Immature natural killer cell (primary cell): Measurements from ENCODE around the gene PACRG. TPM values are rescaled to one million over a fixed set of nuclear protein-coding genes. Genes with fewer than 3 reads are reported as not detected.
A peak's percentile ranks its signal among the peaks of the same experiment; 100 is the strongest.

ENCODE experiments used
- DNase-seq, 3 donors: peaks; one replicate each; pipeline ENCODE4 v3.0.0; 2022; ENCODE audit warnings: mixed read lengths in 1 of 3
- H3K27ac Mint-ChIP-seq, 6 donors: one replicate each; pipeline ENCODE4 v1.8.0; 2020; ENCODE audit warnings: mixed read lengths in 6 of 6, mild to moderate bottlenecking in 5 of 6, inconsistent platforms in 4 of 6, moderate library complexity in 3 of 6
- H3K27me3 Mint-ChIP-seq, 3 donors: one replicate each; pipeline ENCODE4 v1.8.0; 2020 to 2021; ENCODE audit warnings: low read depth in 3 of 3, mild to moderate bottlenecking in 3 of 3, mixed read lengths in 3 of 3, moderate library complexity in 3 of 3, inconsistent platforms in 1 of 3
- H3K36me3 Mint-ChIP-seq, 3 donors: one replicate each; pipeline ENCODE4 v1.8.0; 2020; ENCODE audit warnings: mixed read lengths in 3 of 3, inconsistent platforms in 2 of 3, mild to moderate bottlenecking in 2 of 3
- H3K4me1 Mint-ChIP-seq, 2 donors: one replicate each; pipeline ENCODE4 v1.8.0; 2020; ENCODE audit warnings: inconsistent platforms in 2 of 2, mild to moderate bottlenecking in 2 of 2, mixed read lengths in 2 of 2, moderate library complexity in 1 of 2
- H3K4me3 Mint-ChIP-seq, 5 donors: one replicate each; pipeline ENCODE4 v1.8.0; 2020; ENCODE audit warnings: mild to moderate bottlenecking in 5 of 5, mixed read lengths in 5 of 5, inconsistent platforms in 3 of 5, moderate library complexity in 3 of 5
- H3K9me3 Mint-ChIP-seq, 6 donors: one replicate each; pipeline ENCODE4 v1.8.0; 2020; ENCODE audit warnings: mild to moderate bottlenecking in 6 of 6, mixed read lengths in 6 of 6, inconsistent platforms in 4 of 6, moderate library complexity in 3 of 6
- polyA plus RNA-seq, 3 donors: library from polyadenylated mRNA; unstranded; fragments of 300-500 nt; fragmentation: Illumina TruSeq; gene quantifications; one replicate each; pipeline ENCODE4 v1.2.3, GENCODE V29; 2021

PACRG gene
- polyA plus RNA-seq, 3 donors from 2014 or later = not detected

DNA sequence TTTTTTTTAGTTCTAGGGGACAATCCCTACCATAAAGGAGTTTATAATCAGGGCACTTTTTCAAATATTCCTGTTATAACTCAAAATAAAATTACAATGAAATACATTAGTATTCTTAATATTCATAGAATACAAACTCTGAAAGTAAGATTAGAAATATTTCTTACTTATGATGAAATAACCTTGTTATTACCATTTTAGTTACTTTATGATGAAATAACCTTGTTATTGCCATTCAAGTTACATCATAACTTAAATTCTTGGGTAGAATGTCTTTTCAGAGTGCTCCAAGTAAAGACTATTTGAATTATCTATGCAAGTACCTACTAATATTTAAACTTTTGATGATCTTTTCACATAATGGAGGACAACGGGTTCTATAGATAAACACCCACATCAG, 43.2 kb downstream of the PACRG start:
- Mint-ChIP-seq H3K4me3 (no peak overlapping the region), H3K27me3 (peaks cover 0 to 4% (median 4%) of the 10 kb centered on the region in 3 donors)

DNA sequence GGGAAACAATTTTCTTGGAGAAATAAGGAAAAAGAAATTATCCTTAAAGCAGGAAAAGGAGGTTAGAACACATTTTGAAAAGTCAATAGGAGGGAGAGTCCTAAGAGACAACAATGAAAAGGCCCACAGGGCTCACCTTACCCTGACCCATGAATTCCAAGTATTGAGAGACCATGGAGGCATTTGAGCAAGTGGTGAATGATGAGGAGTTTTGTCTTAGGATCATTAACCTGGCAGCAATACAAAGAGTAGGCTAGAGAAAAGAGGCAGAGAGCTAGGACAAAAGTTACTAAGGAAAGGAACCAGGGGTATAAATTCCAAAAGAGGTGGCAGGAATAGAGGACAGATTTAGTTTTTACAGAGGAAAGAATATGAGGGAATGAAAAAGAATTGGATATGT, 44.7 kb downstream of the PACRG start:
- H3K9me3 Mint-ChIP-seq = peaks cover 0 to 2% (median 0%) of the 10 kb centered on the region in 6 donors

More for the DNA sequence above, 43.2 kb downstream of the PACRG start:
- Mint-ChIP-seq H3K4me1 (no peaks in the 10 kb centered on the region), H3K36me3 (no peaks in the 10 kb centered on the region), H3K27ac (no peak overlapping the region), H3K9me3 (peaks cover 0 to 2% (median 0%) of the 10 kb centered on the region in 6 donors)
- DNase-seq = no peak

DNA sequence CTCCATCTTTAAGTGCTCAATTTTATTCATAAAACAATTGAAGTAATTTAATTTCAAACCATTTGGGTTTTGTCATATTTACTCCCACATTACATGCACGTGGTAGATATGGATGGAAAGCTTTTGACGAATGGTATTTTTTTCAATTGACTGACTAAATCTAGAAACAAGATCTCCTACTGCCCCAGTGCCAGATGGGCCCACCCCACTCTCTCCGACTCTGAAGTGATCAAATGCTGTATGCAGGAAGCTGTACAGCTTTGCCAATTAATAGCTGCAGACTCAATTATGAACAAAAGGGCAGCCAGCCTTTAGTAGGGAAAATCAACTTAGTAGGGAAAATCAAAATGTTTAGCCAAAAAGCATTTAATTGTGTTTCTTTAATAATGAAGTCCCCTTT, 46.2 kb downstream of the PACRG start:
- DNase-seq = no peak
- Mint-ChIP-seq H3K27ac (no peak overlapping the region), H3K27me3 (peaks cover 2 to 4% (median 4%) of the 10 kb centered on the region in 3 donors), H3K36me3 (no peaks in the 10 kb centered on the region), H3K4me1 (no peaks in the 10 kb centered on the region), H3K4me3 (no peak overlapping the region), H3K9me3 (peaks cover 0 to 3% (median 2%) of the 10 kb centered on the region in 6 donors)

More for the DNA sequence above, 44.7 kb downstream of the PACRG start:
- Mint-ChIP-seq H3K27ac (no peak overlapping the region), H3K27me3 (peaks cover 0 to 6% (median 4%) of the 10 kb centered on the region in 3 donors), H3K4me3 (no peak overlapping the region), H3K4me1 (no peaks in the 10 kb centered on the region), H3K36me3 (no peaks in the 10 kb centered on the region)
- DNase-seq = no peak

DNA sequence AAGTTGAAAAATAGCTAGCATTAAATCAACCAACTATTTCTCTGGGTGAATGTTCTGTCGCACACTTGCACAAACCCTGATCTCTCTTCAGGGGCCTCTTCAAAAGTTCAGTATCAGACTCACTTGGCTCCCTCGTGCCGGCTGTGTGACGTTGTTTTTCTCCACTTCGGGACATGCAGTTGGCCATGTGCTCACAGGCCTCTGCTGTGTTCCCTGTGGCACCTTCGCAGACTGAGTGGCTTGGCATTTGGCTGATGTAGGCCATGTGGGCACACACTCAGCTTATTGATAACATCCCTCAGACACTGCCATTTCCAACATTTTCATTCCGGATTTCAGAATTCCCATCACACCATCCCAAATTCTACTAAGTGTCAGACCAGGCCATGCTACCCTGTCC, 49.3 kb downstream of the PACRG start:
- no peak overlapping the region for H3K27ac Mint-ChIP-seq
- H3K4me1 Mint-ChIP-seq = no peaks in the 10 kb centered on the region
- H3K4me3 Mint-ChIP-seq = no peak overlapping the region
- peaks cover 2 to 4% (median 4%) of the 10 kb centered on the region in 3 donors for H3K27me3 Mint-ChIP-seq
- H3K9me3 Mint-ChIP-seq = peaks cover 0 to 18% (median 3%) of the 10 kb centered on the region in 6 donors
- DNase-seq = no peak
- no peaks in the 10 kb centered on the region for H3K36me3 Mint-ChIP-seq

DNA sequence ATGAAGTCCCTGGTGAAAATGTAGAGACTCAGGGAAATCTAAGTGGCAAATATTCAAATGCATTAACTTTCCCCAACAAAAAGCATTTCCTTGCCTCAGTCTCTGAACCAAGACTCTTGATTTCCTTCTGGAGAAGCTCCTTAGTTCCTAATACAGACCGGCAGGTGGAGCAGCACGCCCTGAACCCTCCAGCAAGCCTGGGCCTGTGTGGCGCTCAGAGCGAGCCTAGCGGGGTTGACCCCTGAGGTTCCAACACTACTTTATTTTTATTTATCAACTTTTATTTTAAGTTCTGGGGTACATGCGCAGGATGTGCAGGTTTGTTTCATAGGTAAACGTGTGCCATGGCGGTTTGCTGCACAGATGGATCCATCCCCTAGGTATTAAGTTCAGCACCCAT, 50.8 kb downstream of the PACRG start:
- no peak for DNase-seq
- H3K4me3 Mint-ChIP-seq = no peak overlapping the region
- peaks cover 0 to 18% (median 3%) of the 10 kb centered on the region in 6 donors for H3K9me3 Mint-ChIP-seq
- H3K27me3 Mint-ChIP-seq = peaks cover 2 to 4% (median 2%) of the 10 kb centered on the region in 3 donors
- no peaks in the 10 kb centered on the region for H3K36me3 Mint-ChIP-seq
- H3K4me1 Mint-ChIP-seq = no peaks in the 10 kb centered on the region
- H3K27ac Mint-ChIP-seq = no peak overlapping the region

DNA sequence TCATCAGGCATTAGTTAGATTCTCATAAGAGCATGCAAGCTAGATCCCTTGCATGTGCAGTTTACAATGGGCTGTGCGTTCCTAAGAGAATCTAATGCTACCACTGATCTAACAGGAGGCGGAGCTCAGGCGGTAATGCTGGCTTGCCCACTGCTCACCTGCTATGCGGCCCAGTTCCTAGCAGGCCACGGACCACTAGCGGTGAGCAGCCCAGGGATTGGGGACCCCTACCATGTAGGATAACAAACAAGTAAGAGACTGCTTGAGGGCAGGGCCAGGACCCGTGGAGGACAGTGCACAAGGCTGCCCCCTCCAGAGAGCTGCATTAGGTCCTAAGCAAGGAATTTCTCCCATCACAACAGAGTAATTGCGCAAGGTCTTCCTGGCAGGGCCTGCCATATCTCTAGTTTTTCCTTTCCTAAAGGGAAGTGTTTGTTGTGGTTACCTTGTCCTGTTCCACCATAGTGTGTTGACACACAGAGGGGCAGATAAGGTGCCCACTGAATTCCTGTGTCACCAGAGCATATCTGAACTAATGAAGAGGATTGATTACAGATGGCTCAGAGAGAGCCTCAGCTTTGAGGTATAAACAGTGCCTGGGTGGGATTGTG, 58.0 kb downstream of the PACRG start:
- no peak for DNase-seq
- H3K4me1 Mint-ChIP-seq = no peaks in the 10 kb centered on the region
- H3K36me3 Mint-ChIP-seq = no peaks in the 10 kb centered on the region
- H3K27me3 Mint-ChIP-seq = no peaks in the 10 kb centered on the region
- no peak overlapping the region for H3K4me3 Mint-ChIP-seq
- H3K27ac Mint-ChIP-seq = no peak overlapping the region
- H3K9me3 Mint-ChIP-seq = peaks cover 0 to 6% (median 3%) of the 10 kb centered on the region in 6 donors

DNA sequence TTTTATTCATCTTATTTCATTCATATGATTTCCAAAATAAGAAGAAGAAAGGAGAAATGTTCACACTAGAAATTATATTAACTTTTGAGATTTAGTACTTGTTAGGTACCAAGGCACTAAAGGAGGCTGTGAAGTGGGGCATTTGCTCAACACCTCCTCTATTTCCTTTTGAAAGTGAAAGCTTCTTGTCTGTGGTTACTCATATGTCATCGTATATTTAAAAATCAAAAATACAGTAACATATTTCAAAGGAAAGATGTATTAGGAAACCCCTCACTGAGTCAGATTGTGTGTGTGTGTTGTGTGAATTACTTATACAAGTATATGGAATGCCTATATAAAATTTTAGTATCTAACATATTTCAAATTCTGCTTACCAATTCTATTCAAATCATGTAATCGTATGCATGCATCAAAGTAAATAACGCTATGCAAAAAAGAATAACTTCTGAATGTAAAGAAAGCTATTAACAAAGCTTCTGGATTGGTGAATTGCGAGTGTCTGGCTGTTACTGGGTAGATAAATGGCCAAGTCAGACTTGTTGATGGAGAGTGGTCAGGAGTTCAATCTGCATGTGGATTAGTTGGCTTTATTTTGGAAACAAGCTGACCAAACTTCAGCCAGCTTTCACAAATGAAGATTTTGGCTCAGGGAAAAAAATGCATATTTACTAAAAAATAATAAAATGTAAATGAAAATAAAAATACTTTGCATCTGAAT, 70.9 kb downstream of the PACRG start:
- Mint-ChIP-seq H3K27me3 (peaks cover 1 to 2% (median 2%) of the 10 kb centered on the region in 3 donors), H3K27ac (no peak overlapping the region), H3K4me1 (peaks cover 0 to 7% of the 10 kb centered on the region in 2 donors), H3K36me3 (no peaks in the 10 kb centered on the region), H3K9me3 (peaks cover 0 to 12% (median 1%) of the 10 kb centered on the region in 6 donors), H3K4me3 (peak overlapping the region in 2 of 5 donors; percentile 24 to 44)
- peak in 1 of 3 donors; percentile 7 for DNase-seq

DNA sequence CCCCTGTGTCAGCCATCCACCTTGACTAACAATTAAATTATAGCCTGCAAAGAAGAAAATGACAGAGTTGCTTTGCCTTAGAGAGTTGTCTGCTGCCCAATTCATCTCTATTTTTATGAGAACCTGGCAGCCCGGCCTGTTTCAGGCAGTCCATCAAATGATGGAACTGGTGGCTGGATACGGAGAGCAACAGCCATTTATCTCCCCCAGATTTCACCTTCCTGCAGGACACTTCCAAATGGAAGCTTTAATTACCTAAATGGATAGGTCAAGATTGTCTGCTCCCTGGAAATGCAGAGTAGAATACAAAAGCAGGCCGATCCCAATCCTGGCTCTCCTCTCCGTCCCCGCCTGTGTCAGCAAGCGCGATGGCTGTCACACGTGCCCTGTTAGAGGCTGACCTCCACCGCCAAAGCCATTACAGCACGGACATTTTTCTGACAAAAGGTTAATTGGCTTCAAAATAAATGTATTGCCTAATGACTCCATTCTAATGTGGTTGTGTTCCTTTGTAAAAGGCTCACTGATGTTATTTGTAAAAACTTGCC, 86.7 kb downstream of the PACRG start:
- Mint-ChIP-seq H3K27ac (no peak overlapping the region), H3K9me3 (peaks cover 0 to 2% (median under 1%) of the 10 kb centered on the region in 6 donors), H3K4me1 (no peaks in the 10 kb centered on the region)

DNA sequence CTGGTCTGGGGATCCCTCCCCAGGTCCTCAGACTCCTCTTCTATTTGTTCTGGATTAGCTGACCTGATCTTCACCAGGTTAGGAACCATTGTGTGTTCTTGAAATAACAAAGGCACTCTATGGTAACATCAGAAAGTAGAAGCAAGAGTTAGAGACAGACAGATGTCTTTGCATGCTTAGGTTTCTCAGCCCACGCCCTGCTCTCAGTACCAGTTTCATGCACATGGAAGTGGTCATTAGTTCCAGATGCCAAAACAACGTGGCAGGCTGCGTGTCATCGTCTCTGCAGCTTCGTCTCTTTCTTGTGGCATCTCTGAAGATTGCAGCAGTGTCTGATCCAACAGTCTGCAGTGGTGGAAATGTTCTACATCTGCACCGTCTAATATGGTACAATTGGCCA, 89.4 kb downstream of the PACRG start:
- DNase-seq = no peak
- Mint-ChIP-seq H3K36me3 (no peaks in the 10 kb centered on the region), H3K27ac (no peak overlapping the region), H3K4me1 (no peaks in the 10 kb centered on the region), H3K27me3 (peaks cover 0 to 2% (median 0%) of the 10 kb centered on the region in 3 donors), H3K4me3 (no peak overlapping the region), H3K9me3 (peaks cover 0 to 2% (median 0%) of the 10 kb centered on the region in 6 donors)

More for the DNA sequence above, 86.7 kb downstream of the PACRG start:
- no peak for DNase-seq
- Mint-ChIP-seq H3K36me3 (no peaks in the 10 kb centered on the region), H3K4me3 (no peak overlapping the region), H3K27me3 (peaks cover 0 to 2% (median under 1%) of the 10 kb centered on the region in 3 donors)

DNA sequence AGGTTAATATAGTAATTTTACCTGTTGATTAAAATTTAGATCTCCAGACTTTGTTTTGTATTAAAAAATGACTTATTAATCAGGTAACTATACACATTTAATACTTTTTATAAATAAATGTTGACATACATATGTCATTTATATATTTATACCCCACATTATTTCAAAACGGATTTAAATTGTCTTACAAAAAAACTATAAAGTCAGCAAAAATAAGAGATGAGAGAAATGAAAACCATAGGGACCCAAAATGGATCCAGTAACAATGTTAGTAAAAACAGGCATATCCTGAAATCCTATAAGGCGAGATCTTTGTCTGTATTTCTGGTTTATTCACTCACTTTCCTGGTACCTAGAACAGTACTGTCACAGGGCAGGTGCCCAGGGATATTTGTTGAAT, 91.5 kb downstream of the PACRG start:
- no peaks in the 10 kb centered on the region for H3K4me1 Mint-ChIP-seq
- no peak overlapping the region for H3K4me3 Mint-ChIP-seq
- peaks cover 0 to 6% (median under 1%) of the 10 kb centered on the region in 6 donors for H3K9me3 Mint-ChIP-seq
- no peak overlapping the region for H3K27ac Mint-ChIP-seq
- DNase-seq = no peak
- peaks cover 0 to 2% (median 0%) of the 10 kb centered on the region in 3 donors for H3K27me3 Mint-ChIP-seq
- H3K36me3 Mint-ChIP-seq = no peaks in the 10 kb centered on the region

DNA sequence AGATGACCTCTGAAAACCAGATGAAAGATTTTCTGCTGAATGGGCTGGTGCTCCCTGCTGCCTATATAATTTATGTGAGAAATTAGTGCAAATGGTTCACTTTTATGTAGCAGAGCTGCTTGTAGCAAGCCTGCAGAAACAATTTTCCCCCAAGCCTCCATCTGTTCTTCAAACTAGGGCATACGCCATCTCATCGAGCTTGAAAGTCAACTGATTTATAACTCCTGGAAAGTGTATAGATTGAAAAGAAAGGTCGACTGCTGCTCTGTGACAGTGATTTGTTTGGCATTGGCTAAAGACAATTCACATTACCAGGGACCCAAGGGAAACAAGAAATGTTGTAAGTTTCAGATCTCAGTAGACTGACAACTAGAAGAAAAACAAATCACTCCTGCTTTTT, 93.3 kb downstream of the PACRG start:
- Mint-ChIP-seq H3K4me3 (no peak overlapping the region), H3K4me1 (no peaks in the 10 kb centered on the region), H3K27ac (no peak overlapping the region), H3K9me3 (peaks cover 0 to 9% (median under 1%) of the 10 kb centered on the region in 6 donors), H3K27me3 (peaks cover 0 to 2% (median 0%) of the 10 kb centered on the region in 3 donors), H3K36me3 (no peaks in the 10 kb centered on the region)
- DNase-seq = no peak

DNA sequence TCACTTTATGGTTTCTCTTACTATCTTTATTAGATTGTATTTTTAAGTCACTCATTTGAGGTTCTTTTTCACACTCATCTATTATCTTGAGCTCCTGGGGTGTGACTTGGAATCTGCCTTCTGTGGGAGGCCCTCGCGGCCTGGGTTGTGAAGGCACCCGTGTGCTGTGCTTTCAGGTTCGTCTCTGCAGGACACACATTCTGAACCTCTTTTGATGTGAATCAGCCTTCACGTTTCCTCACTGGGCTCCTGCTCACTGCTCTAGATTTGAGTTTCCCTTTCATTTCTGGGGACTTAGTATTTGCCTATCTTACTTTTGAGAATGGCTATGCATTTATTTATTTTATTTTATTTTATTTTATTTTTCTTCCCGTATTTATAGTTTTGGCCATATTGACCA, 97.8 kb downstream of the PACRG start:
- DNase-seq = no peak
- peak overlapping the region in 2 of 6 donors; percentile 61 to 71 for H3K27ac Mint-ChIP-seq
- H3K36me3 Mint-ChIP-seq = no peaks in the 10 kb centered on the region

DNA sequence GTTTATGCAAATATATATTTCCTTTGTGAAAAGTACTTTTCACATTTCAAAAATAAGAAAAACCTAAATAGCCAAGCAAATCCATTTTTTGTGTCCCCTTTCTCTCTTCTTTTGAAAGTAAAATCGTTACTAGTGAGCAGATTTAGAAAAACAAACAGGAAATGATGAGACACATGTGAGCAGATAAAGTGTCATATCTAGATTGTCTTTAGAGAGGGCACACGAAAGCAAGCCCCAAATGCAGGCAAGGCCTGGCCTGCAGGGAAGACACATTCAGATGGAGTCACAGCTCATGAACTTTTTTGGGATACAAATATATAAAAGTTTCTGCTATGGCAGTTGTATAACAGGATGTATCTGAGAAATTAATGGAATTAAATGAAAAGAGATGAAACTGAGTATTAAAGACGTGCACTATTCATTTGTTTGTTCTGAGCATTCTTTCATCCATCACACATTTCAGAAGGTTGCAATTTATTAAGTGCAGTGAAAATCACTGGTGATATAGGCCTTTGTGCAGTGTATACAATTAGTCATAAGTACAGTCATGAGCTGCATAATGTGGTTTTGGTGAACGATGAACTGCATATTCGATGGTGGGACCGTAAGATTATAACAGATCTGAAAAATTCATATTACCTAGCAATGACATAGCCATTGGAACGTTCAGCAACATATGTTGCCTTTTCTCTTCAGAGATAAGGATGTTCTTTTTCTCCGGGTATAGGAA, 101.4 kb downstream of the PACRG start:
- DNase-seq = no peak
- Mint-ChIP-seq H3K9me3 (peaks cover 0 to 9% (median 2%) of the 10 kb centered on the region in 6 donors), H3K27me3 (no peaks in the 10 kb centered on the region), H3K27ac (peak overlapping the region in 2 of 6 donors; percentile 62 to 72), H3K4me3 (peak overlapping the region in 1 of 5 donors; percentile 63), H3K36me3 (no peaks in the 10 kb centered on the region), H3K4me1 (no peaks in the 10 kb centered on the region)

More for the DNA sequence above, 97.8 kb downstream of the PACRG start:
- Mint-ChIP-seq H3K4me1 (no peaks in the 10 kb centered on the region), H3K9me3 (peaks cover 0 to 9% (median under 1%) of the 10 kb centered on the region in 6 donors), H3K4me3 (peak overlapping the region in 1 of 5 donors; percentile 38), H3K27me3 (no peaks in the 10 kb centered on the region)
